Loucy (cell line): ENCODE results near the gene VPS26A.

Source experiments
- H2AFZ ChIP-seq: fragments of 200-600 bp; sonication (generic); 2 replicates; pipeline ENCODE4 v1.6.0; 2016; ENCODE audit warnings: antibody characterized with exemption, mild to moderate bottlenecking, low read length, moderate library complexity
- H3F3A ChIP-seq: fragments of 200-600 bp; 2 replicates; pipeline ENCODE4 v1.6.0; 2016; ENCODE audit warnings: antibody characterized with exemption, low read depth, mild to moderate bottlenecking
- H3K27me3 ChIP-seq: fragments of 200-600 bp; sonication (generic); 2 replicates; pipeline ENCODE4 v1.6.1; 2014; ENCODE audit warnings: low read length, mild to moderate bottlenecking; ENCODE audit not compliant: insufficient read depth, poor library complexity, severe bottlenecking
- H3K36me3 ChIP-seq: fragments of 200-600 bp; sonication (generic); 2 replicates; pipeline ENCODE4 v1.6.1; 2016; ENCODE audit warnings: low read length; ENCODE audit not compliant: insufficient read depth
- H3K4me1 ChIP-seq: fragments of 200-600 bp; sonication (generic); 2 replicates; pipeline ENCODE4 v1.5.1; 2014; ENCODE audit warnings: low read length, mild to moderate bottlenecking; ENCODE audit not compliant: insufficient read depth, poor library complexity, severe bottlenecking
- H3K4me2 ChIP-seq: fragments of 200-600 bp; sonication (generic); 2 replicates; pipeline ENCODE4 v1.6.0; 2014; ENCODE audit warnings: antibody characterized with exemption, low read length, low read depth, mild to moderate bottlenecking; ENCODE audit not compliant: poor library complexity, severe bottlenecking
- H3K4me3 ChIP-seq: fragments of 200-600 bp; sonication (generic); 2 replicates; pipeline ENCODE4 v1.5.1; 2014; ENCODE audit warnings: low read length, mild to moderate bottlenecking, mixed read lengths; ENCODE audit not compliant: poor library complexity, severe bottlenecking
- H3K79me2 ChIP-seq: fragments of 200-600 bp; sonication (generic); 2 replicates; pipeline ENCODE4 v1.6.1; 2014; ENCODE audit warnings: low read length; ENCODE audit not compliant: insufficient read depth
- H3K9ac ChIP-seq: fragments of 200-600 bp; sonication (generic); 2 replicates; pipeline ENCODE4 v1.6.0; 2014; ENCODE audit warnings: mild to moderate bottlenecking, low read depth, low read length, moderate library complexity; ENCODE audit not compliant: poor library complexity, severe bottlenecking
- H3K9me2 ChIP-seq: fragments of 200-600 bp; sonication (generic); replicated peaks from 2 replicates; pipeline ENCODE4 v1.6.1; 2016; ENCODE audit warnings: low read depth, low read length, mixed read lengths
- H3K9me3 ChIP-seq: fragments of 200-600 bp; sonication (generic); 2 replicates; pipeline ENCODE4 v1.6.1; 2014; ENCODE audit warnings: mild to moderate bottlenecking, antibody characterized with exemption, low read length, low read depth; ENCODE audit not compliant: insufficient read depth
- H4K20me1 ChIP-seq: fragments of 200-600 bp; sonication (generic); 2 replicates; pipeline ENCODE4 v1.6.0; 2014; ENCODE audit warnings: antibody characterized with exemption, low read length, mild to moderate bottlenecking; ENCODE audit not compliant: insufficient read depth, poor library complexity, severe bottlenecking
- CTCF ChIP-seq: fragments of 200-600 bp; sonication (generic); conservative IDR thresholded peaks from 2 replicates; pipeline ENCODE4 v1.5.1; 2014; ENCODE audit warnings: mild to moderate bottlenecking, antibody characterized with exemption, low read length
- EZH2phosphoT487 ChIP-seq: fragments of 200-600 bp; IDR thresholded peaks from 2 replicates; pipeline ENCODE4 v1.6.1; 2018; ENCODE audit warnings: antibody characterized with exemption, mild to moderate bottlenecking, moderate library complexity, borderline replicate concordance

VPS26A gene

GRCh38 chr10:69211524-69211923 is 87.5 kb downstream of the VPS26A start:
- Histone ChIP-seq H3F3A (no peaks in the 10 kb centered on the region), H3K4me3 (no peak overlapping the region), H3K9me3 (no peaks in the 10 kb centered on the region), H2AFZ (no peak overlapping the region), H3K9me2 (no peaks in the 10 kb centered on the region), H3K27me3 (no peaks in the 10 kb centered on the region), H3K4me1 (no peaks in the 10 kb centered on the region), H3K79me2 (no peaks in the 10 kb centered on the region), H3K9ac (no peak overlapping the region), H4K20me1 (no peaks in the 10 kb centered on the region), H3K4me2 (no peak overlapping the region), H3K36me3 (peaks cover 26% of the 10 kb centered on the region; the same call in 1 of the 2 replicates)
- no peak for TF ChIP-seq CTCF
- no peak for TF ChIP-seq EZH2phosphoT487

GRCh38 chr10:69213591-69214311 is 89.8 kb downstream of the VPS26A start:
- no peaks in the 10 kb centered on the region for H3F3A ChIP-seq
- no peaks in the 10 kb centered on the region for H4K20me1 ChIP-seq
- H3K9me3 ChIP-seq = no peaks in the 10 kb centered on the region
- TF ChIP-seq EZH2phosphoT487 = no peak
- H3K4me1 ChIP-seq = no peaks in the 10 kb centered on the region
- no peaks in the 10 kb centered on the region for H3K9me2 ChIP-seq
- H3K4me3 ChIP-seq = no peak overlapping the region
- H3K27me3 ChIP-seq = no peaks in the 10 kb centered on the region
- no peak overlapping the region for H2AFZ ChIP-seq
- H3K4me2 ChIP-seq = no peak overlapping the region
- H3K36me3 ChIP-seq = peaks cover 7% of the 10 kb centered on the region; the same call in 1 of the 2 replicates
- no peaks in the 10 kb centered on the region for H3K79me2 ChIP-seq
- no peak overlapping the region for H3K9ac ChIP-seq

- Histone ChIP-seq H3K4me3 (no peak overlapping the region), H3K9me2 (no peaks in the 10 kb centered on the region), H3K36me3 (no peaks in the 10 kb centered on the region), H3K27me3 (no peaks in the 10 kb centered on the region), H4K20me1 (no peaks in the 10 kb centered on the region), H2AFZ (no peak overlapping the region), H3F3A (no peaks in the 10 kb centered on the region), H3K79me2 (no peaks in the 10 kb centered on the region), H3K4me2 (no peak overlapping the region), H3K9ac (no peak overlapping the region), H3K4me1 (no peaks in the 10 kb centered on the region), H3K9me3 (no peaks in the 10 kb centered on the region)
- TF ChIP-seq CTCF (no peak), EZH2phosphoT487 (no peak)
Observed at GRCh38 chr10:69214666-69215131, 90.7 kb downstream of the VPS26A start.
